NT2/D1 (cell line): ENCODE results near the gene GADL1.

ENCODE experiments used
- YY1 ChIP-seq: IDR thresholded peaks from 2 replicates; pipeline ENCODE4 v1.6.1; 2011; ENCODE audit not compliant: insufficient read length, insufficient read depth
- ZNF274 ChIP-seq: IDR thresholded peaks from 2 replicates; pipeline ENCODE4 v1.6.1; 2011; ENCODE audit warnings: mild to moderate bottlenecking, low read depth, low read length

- TF ChIP-seq ZNF274 (no peak), YY1 (no peak)
Observed at GRCh38 chr3:30681649-30682211, 212.7 kb downstream of the GADL1 start.
